HG03064 (cell line): ENCODE data around the gene NHSL2.
"Not testable (repeated sequence)": the region's sequence is repeated elsewhere in the genome, so short reads cannot be mapped to it uniquely, and the experiment has no call there.

ENCODE experiments used
- ATAC-seq: cut with Tn5 transposase; IDR thresholded peaks from one replicate; pipeline ENCODE4 v1.9.1; 2021; ENCODE audit warnings: low read depth; ENCODE audit not compliant: unreplicated experiment

Gene NHSL2

GRCh38 chrX:72038868-72039267 lies 128.2 kb downstream of the NHSL2 start:
- no peak for ATAC-seq

GRCh38 chrX:72040506-72040905 lies 129.9 kb downstream of the NHSL2 start:
- no peak for ATAC-seq

GRCh38 chrX:72041176-72041575 lies 130.5 kb downstream of the NHSL2 start:
- ATAC-seq = no peak

GRCh38 chrX:72041871-72042851 lies 131.5 kb downstream of the NHSL2 start:
- no peak for ATAC-seq

GRCh38 chrX:72042852-72043248 lies 132.2 kb downstream of the NHSL2 start:
- no peak for ATAC-seq

- ATAC-seq = no peak
Measured at GRCh38 chrX:72043636-72044035, 133.0 kb downstream of the NHSL2 start.

GRCh38 chrX:72045141-72045540 lies 134.5 kb downstream of the NHSL2 start:
- ATAC-seq = no peak

GRCh38 chrX:72045552-72046277 lies 135.1 kb downstream of the NHSL2 start:
- ATAC-seq = no peak

GRCh38 chrX:72046447-72046846 lies 135.8 kb downstream of the NHSL2 start:
- ATAC-seq = no peak

GRCh38 chrX:72048510-72049455 lies 138.1 kb downstream of the NHSL2 start:
- ATAC-seq = no peak

- ATAC-seq = no peak
Measured at GRCh38 chrX:72050011-72050410, 139.4 kb downstream of the NHSL2 start.

- no peak for ATAC-seq
Measured at GRCh38 chrX:72051589-72051988, 140.9 kb downstream of the NHSL2 start.

- ATAC-seq = no peak
Measured at GRCh38 chrX:72052415-72053090, 141.9 kb downstream of the NHSL2 start.

- ATAC-seq = no peak
Measured at GRCh38 chrX:72053508-72053907, 142.9 kb downstream of the NHSL2 start.

GRCh38 chrX:72054779-72055489 lies 144.3 kb downstream of the NHSL2 start:
- no peak for ATAC-seq

GRCh38 chrX:72057331-72057730 lies 146.7 kb downstream of the NHSL2 start:
- ATAC-seq = no peak

- ATAC-seq = no peak
Measured at GRCh38 chrX:72057849-72058248, 147.2 kb downstream of the NHSL2 start.

- ATAC-seq = not testable (repeated sequence)
Measured at GRCh38 chrX:72058346-72058745, 147.7 kb downstream of the NHSL2 start.

GRCh38 chrX:72060196-72060920 lies 149.7 kb downstream of the NHSL2 start:
- ATAC-seq = no peak
